HG03442 (cell line): ENCODE data around the gene TJP1.
"Not testable (repeated sequence)": the region's sequence is repeated elsewhere in the genome, so short reads cannot be mapped to it uniquely, and the experiment has no call there.

ENCODE experiments used
- ATAC-seq: cut with Tn5 transposase; IDR thresholded peaks from one replicate; pipeline ENCODE4 v1.9.1; 2021; ENCODE audit warnings: mild to moderate bottlenecking, moderate library complexity; ENCODE audit not compliant: unreplicated experiment

TJP1 gene

GRCh38 chr15:29756358-29757267 lies 65.7 kb downstream of the TJP1 start:
- no peak for ATAC-seq

GRCh38 chr15:29754009-29754408 lies 68.3 kb downstream of the TJP1 start:
- ATAC-seq, result not testable (repeated sequence)

GRCh38 chr15:29753506-29753905 lies 68.8 kb downstream of the TJP1 start:
- ATAC-seq, result no peak

GRCh38 chr15:29750754-29751153 lies 71.5 kb downstream of the TJP1 start:
- ATAC-seq, result no peak

- ATAC-seq, result no peak
Measured at GRCh38 chr15:29749365-29750086, 72.7 kb downstream of the TJP1 start.

GRCh38 chr15:29747837-29748417 lies 74.3 kb downstream of the TJP1 start:
- ATAC-seq, result no peak

GRCh38 chr15:29743475-29743874 lies 78.8 kb downstream of the TJP1 start:
- no peak for ATAC-seq

- no peak for ATAC-seq
Measured at GRCh38 chr15:29740692-29741311, 81.5 kb downstream of the TJP1 start.

- no peak for ATAC-seq
Measured at GRCh38 chr15:29736744-29737020, 85.6 kb downstream of the TJP1 start.

- peak; percentile 63 for ATAC-seq
Measured at GRCh38 chr15:29736012-29736743, 86.1 kb downstream of the TJP1 start.

GRCh38 chr15:29734917-29735572 lies 87.2 kb downstream of the TJP1 start:
- no peak for ATAC-seq

GRCh38 chr15:29731865-29732264 lies 90.4 kb downstream of the TJP1 start:
- ATAC-seq, result no peak

GRCh38 chr15:29730471-29730870 lies 91.8 kb downstream of the TJP1 start:
- not testable (repeated sequence) for ATAC-seq

GRCh38 chr15:29728418-29728817 lies 93.8 kb downstream of the TJP1 start:
- ATAC-seq, result no peak

- ATAC-seq, result no peak
Measured at GRCh38 chr15:29727871-29728270, 94.4 kb downstream of the TJP1 start.

- ATAC-seq, result no peak
Measured at GRCh38 chr15:29726553-29726952, 95.7 kb downstream of the TJP1 start.

GRCh38 chr15:29724026-29724425 lies 98.2 kb downstream of the TJP1 start:
- no peak for ATAC-seq

- no peak for ATAC-seq
Measured at GRCh38 chr15:29713784-29714183, 108.5 kb downstream of the TJP1 start.

- no peak for ATAC-seq
Measured at GRCh38 chr15:29712149-29712885, 110.0 kb downstream of the TJP1 start.

GRCh38 chr15:29711531-29711930 lies 110.7 kb downstream of the TJP1 start:
- no peak for ATAC-seq
